NCI-H1105 treated with DMSO at 0.1 percent for 48 hours (cell line): ENCODE measurements around the gene AGL.
"Not testable (repeated sequence)": the region's sequence is repeated elsewhere in the genome, so short reads cannot be mapped to it uniquely, and the experiment has no call there.

ENCODE experiments used
- DNase-seq: peaks from one replicate; lab custom pipeline; 2025; lab: John Stamatoyannopoulos, UW

Gene AGL

DNA sequence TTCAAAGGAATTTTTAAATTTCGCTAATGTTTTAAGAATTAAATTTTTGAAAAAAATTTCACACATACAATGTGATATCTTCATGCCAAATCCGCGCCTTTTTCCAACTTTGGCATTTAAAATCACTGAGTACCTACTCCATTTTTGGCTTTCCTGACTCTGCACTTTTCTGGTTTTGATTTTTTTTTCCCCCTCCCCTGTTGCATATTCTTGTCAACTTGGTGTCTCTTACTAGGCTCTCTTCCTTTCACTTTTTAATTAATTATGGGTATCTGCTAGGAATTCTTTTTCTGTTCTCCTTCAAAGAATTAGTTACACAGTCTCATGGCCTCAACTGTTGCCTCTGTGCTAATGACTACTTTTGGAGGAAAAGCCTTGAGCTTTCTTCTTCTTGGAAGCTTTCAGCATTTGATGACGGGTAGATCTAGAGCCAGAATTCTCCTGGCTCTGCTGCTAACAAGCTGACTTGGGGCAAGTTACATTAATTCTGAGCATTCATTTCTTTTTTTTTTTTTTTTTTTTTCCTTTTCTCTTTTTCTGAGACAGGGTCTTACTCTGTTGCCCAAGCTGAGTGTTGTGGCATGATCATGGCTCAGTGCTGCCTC is 1.8 kb downstream of the AGL start:
- DNase-seq, result no peak

DNA sequence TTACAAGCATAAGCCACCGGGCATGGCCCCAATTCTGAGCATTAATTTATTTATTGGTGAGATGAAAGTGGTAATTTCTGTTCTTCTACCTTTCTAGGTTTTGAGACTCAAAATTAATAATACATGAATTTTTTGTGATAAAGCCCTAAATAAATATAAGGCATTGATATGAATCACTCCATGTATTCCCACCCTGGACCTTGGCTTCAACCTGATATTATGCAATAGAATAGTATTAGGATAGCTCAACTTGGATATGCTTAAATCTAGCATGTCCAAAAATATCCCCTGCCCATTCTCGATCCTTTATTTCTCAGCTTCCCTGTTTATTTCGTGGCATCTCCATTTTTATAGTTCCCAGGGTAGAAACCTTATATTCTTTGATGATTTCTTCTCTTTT is 2.5 kb downstream of the AGL start:
- no peak for DNase-seq

DNA sequence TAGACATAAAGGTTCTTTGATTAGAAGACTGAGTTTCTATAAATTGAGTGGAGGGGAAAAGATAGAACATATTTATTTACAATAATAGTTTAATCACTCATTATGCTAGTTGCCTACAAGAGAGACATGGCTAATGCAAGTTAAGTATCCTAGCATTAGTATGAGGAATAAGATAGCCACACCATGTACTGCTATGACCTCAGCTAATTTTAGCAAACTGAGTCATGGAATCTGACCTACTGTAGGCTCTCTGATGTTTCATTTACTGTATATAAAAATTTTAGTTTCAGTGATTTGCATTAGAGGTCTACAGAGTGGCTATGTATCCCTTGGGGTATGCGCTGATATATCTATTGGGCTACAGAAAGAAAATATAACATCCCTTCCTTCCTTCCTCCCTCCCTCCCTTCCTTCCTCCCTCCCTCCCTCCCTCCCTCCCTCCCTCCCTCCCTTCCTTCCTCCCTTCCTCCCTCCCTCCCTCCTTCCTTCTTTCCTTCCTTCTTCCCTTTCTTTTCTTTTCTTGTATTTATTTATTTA is 5.8 kb downstream of the AGL start:
- DNase-seq, result no peak

DNA sequence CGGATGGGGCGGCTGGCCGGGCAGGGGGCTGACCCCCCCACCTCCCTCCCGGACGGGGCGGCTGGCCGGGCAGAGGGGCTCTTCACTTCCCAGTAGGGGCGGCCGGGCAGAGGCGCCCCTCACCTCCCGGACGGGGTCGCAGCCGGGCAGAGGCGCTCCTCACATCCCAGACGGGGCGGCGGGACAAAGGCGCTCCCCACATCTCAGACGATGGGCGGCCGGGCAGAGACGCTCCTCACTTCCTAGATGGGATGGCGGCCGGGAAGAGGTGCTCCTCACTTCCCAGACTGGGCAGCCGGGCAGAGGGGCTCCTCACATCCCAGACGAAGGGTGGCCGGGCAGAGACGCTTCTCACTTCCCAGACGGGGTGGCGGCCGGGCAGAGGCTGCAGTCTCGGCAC is 6.9 kb downstream of the AGL start:
- DNase-seq, result not testable (repeated sequence)

DNA sequence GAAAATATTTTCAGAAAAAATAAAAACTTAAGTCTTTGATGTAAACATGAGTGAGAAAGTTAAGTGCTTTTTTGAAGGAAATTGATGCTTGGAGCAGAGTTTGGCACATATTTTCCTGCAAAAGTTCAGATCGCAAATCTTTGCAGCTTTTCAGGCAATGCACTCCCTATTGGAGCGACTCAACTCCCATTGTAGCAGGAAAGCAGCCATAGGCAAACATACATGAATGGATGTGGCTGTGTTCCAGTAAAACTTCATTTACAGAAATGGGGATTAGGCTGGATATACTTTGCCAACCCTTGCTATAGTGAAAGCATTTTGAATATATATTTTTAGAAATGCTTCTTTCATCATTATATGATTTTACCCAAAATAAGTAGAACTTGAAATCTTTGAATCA is 8.1 kb downstream of the AGL start:
- peak; percentile 20 for DNase-seq

DNA sequence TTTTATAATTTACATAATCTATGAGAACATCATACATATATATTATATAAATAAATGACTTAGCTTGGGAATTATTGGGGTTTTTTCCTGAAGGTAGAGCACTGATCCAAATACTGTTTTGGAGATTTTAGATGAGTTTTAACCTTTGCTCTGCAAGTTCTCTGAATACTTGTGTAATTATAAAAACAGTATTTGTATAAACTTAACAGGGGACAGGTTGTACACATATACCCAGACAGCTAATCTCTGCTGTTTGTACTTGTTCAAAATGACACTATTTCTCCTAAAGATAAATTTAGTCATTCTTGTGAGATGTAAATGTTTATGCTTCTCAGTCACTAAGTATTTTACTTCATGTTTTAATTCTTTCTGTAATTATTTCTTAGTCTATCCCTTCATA is 8.7 kb downstream of the AGL start:
- no peak for DNase-seq

DNA sequence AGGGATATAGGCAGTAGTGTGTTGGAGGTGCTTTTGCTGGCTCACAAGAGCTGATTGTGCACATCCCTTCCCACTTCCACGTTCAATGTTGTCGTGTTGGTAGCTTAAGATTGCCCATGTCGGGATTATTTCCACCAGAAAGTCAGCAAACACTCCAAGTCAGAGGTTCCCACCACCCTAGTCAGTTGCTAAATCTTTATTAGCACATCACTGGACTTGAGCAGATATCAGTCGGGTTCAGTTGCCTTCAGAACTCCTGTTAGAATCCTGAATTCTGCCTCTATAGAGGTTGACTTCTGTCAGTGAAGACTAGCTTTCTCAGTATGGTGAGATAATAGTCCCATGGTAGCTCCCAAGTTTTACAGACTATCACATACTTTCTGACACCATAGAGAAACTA is 10.5 kb downstream of the AGL start:
- DNase-seq, result no peak

DNA sequence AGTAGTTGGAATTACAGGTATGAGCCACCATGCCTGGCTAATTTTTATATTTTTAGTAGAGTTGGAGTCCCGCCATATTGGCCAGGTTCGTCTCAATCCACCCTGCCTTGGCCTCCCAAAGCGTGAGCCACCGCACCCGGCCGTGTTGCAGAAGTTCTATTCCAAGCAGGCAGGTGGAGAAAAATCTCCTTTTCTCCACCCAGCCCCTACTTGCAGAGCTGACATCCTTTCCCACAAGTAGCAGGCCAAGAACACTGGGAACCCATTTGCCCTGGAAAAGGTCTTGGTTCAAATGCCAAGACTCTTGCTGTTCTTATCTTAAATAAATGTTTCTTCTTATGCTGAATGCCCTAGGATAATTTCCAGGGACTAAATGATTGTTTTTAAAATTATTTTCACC is 17.5 kb downstream of the AGL start:
- no peak for DNase-seq

DNA sequence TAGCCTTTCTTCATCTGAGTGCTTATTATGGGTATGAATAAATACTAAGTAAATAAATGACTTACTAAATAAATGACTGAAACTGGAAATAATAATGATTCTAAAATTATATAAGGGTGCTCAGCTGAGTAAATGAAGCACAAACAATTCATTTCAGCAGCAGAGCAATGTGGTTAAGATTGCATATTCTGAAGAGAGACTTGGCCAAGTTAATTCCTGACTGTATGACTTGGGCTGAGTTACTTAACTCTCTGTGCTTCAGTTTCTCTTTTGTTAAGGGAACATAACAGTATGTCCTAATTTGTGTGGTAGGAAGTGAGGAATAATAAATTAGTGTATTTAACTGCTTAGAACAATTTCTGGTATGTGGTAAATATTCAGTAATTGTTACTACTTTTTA is 19.1 kb downstream of the AGL start:
- DNase-seq, result no peak

DNA sequence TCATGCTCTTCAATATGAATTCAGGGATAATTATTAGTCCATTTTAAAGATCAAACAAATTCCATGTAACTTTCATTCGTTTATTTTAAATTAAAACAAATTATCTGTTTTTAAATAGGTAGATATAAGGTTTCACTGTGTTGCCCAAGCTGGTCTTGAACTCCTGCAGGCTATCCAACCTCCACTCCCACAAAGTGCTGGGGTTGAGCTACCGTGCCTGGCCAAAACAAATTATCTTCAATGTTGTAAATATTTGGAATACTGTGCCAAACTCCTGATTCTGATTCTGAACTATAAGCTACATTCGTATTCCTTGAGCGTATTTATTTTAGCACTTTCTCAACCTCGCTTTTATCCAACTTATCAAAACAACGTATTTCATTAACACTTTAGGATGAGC is 19.6 kb downstream of the AGL start:
- DNase-seq, result no peak

DNA sequence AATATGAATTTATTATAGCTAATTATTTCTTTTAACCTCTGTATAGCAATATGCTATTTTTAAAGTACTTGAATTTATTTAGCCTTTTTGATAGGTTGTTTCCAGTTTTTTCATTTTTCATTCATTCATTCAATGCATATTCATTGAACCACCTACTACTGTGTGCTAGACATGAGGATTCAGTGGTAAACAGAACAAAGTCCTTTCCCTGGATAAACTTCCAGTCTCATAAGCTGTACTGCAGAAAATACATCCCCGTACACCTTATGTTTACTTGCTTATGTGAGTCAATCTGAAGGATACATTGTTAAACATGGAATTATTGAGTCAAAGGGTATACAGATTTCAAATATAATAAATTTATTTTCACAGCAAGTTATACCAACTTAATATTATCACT is 21.9 kb downstream of the AGL start:
- DNase-seq, result no peak

DNA sequence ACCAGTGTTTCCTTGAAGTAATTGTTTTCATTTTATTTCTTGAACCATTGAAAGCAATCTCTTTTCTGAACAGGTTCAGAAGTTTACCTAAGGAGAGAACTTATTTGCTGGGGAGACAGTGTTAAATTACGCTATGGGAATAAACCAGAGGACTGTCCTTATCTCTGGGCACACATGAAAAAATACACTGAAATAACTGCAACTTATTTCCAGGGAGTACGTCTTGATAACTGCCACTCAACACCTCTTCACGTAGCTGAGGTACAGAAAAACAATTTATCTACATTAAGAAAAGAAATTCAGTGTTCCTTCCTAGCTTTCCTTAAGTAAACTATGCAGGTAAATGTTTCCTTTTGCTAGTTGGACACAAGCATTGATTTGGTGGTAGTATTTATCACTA is 27.4 kb downstream of the AGL start:
- no peak for DNase-seq

DNA sequence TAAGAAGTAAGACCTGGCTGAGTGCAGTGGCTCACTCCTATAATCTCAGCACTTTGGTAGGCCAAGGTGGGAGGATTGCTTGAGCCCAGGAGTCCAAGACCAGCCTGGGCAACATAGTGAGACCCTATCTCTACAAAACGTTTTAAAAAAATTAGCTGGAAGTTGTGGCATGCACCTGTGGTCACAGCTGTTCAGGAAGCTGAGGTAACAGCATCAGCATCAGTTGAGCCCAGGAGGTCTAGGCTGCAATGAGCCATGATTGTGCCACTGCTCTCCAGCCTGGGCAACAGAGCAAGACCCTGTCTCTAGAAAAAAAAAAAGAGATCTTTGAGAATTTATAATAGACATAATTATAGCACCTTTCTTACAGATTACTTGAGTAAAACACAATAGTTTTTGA is 36.0 kb downstream of the AGL start:
- no peak for DNase-seq

DNA sequence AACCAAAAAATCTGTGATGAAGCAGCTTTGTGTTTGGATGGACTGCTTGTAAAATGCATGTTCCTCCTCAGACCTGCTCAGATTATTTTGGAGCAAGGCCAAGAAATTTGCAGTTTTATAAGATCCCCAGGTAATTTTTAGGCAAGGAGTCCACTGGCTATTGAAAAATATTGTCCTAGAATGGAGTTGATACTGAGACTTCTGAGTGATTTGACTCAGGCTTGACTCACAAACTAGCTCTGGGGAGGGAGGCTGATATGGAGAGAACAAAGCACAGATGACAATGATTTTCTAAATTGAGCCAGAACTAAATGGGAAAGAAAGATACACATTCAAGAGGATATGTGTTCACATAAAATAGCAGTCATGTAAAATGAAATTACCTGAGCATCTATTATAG is 36.7 kb downstream of the AGL start:
- DNase-seq, result no peak

DNA sequence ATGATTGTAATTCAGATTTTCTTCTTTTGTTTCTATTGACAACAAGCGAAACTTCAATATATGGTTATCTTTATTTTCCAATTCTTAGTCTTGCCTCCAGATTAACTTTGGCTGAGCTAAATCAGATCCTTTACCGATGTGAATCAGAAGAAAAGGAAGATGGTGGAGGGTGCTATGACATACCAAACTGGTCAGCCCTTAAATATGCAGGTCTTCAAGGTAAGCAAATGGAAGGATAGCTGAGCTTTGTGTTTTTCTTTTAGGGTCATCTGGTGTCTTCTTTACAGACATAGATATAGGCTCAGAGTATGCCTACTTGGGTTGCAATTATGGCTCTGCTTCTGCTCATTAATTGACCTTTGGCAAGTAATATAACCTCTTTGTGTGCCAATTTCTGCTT is 37.7 kb downstream of the AGL start:
- no peak for DNase-seq

DNA sequence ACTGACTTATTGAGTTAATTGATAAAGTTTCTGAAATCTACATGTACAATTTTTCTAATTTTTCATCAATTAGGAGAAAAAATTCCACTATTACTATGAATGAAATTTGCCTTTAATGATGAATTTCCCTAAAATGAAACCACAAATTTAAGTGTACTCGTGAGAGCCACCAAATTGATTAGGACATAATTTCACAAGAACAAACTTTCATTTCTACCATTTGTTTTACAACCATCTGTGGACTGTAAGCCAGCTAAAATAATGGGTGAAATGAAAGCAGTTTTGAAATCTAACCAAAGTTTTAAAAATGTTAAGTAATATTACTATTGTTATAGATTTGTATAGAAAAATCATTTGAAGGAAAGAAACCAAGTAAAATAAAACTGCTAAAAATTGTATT is 41.8 kb downstream of the AGL start:
- no peak for DNase-seq

DNA sequence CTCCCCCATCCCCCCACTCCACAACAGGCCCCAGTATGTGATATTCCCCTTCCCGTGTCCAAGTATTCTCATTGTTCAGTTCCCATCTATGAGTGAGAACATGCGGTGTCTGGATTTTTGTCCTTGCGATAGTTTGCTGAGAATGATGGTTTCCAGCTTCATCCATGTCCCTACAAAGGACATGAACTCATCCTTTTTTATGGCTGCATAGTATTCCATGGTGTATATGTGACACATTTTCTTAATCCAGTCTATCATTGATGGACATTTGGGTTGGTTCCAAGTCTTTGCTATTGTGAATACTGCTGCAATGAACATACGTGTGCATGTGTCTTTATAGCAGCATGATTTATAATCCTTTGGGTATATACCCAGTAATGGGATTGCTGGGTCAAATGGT is 53.1 kb downstream of the AGL start:
- not testable (repeated sequence) for DNase-seq

DNA sequence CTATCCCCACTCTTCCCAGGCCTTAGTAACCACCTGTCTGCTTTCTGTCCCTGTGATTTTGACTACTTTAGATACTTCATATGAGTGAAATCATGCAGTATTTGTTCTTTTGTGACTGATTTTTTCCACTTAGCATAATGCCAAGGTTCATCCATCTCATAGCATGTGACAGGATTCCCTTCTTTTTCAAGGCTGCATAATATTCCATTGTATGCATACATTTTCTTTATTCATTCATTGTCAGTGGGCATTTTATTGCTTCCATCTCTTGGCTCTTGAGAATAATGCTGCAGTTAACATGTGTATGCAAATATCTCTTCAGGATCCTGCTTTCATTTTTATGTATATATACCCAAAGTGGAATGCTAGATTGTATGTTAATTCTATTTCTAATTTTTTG is 56.4 kb downstream of the AGL start:
- no peak for DNase-seq

DNA sequence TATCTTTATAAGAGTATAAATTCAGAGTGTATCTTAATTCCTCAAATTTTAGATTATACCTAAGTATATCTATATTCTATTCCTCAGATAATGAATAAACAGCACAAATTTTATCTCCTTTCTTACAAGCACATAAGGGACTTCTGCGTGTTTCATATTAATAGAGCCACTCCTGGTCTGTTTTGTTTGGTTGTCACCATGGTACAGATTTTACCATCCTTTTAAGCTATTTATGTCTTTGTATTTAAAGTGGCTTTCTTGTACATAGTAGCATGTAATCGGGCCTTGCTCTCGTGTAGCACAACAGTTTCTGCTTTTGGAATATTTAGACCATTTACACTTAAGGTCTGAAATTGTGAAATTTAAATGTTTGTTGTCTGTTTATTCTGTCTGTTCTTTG is 67.1 kb downstream of the AGL start:
- no peak for DNase-seq

DNA sequence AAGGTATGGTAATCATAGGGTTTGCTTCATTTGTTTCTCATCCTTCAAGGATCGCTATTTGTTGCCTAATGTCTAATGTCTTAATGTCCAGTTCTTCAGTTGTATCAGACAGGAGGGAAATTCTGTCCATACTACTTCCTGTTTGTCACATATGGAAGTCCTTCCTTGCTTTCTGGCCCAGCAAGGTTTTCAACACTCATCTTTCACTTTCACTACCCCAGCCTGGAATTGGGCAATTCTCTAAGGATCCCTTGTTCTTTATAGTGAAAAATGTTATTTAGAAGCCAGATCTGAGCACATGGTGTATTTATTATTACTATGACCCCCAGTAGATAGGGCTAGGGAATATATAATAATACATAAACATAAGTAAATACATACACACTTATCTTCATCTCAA is 69.1 kb downstream of the AGL start:
- DNase-seq, result no peak

DNA sequence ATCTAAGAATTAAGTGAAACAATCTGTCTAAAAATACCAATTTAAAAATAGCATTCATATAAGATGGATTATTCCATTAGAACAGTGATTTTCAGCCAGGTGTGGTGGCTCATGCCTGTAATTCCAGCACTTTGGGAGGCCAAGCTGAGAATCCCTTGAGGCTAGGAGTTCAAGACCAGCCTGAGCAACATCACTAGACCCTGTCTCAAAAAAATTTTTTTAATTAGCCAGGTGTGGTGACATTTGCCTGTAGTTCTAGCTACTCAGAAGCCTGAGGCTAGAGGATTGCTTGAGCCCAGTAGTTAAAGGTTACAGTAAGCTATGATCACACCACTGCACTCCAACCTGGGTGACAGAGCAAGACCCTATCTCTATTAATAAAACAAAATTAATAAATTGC is 84.6 kb downstream of the AGL start:
- DNase-seq, result no peak

DNA sequence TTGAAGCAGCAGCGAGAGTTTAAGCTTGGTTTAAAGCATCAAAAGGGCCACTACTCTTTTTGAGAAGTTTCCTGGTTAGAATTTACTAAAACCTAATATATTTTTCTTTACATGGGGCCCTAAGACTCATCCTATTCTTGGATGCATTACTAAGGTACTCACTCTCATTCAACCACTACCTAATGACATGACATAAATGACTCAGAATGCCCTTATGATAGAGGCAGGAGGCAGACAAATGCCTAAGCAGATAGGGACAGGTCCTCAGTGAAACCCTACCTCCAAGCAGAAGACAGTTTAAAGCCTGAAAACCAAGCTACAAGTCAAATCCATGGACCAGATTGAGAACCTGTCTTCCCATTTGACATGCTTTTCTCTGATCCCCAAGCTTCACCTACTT is 85.4 kb downstream of the AGL start:
- DNase-seq, result no peak

DNA sequence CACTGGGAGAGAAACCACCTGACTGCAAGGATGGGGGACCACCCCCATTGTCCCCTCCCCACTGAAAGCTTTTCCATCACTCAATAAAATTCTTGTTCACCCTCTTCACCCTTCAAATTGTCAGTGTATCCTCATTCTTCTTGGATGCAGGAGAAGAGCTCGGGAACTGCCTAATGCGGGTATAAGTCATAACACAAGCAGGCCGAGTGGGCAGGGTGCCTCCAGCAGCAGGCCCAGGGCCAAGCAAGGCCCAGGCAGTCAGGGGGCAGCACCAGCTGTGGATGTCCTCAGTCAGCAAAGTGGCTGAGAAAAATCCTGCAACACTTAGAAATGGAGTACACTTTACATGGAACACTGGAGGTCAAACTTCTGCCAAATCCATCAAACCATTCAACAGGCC is 85.9 kb downstream of the AGL start:
- no peak for DNase-seq

DNA sequence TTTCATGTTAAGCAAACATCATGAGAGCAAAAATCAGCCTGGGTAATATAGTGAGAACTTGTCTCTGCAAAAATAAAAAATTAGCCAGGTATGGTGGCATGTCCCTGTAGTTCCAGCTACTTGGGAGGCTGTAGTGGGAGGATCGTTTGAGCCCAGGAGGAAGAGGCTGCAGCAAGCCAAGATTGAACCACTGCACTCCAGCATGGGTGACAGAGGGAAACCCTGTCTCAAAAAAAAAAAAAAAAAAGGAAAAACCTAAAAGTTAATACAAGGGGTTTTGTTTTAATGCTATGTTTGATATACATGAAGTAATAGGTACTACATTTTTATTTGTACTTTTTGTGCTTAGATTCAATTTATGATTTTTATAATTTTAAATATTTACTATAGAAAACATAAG is 92.6 kb downstream of the AGL start:
- DNase-seq, result no peak
